ENCODE measurements around the gene NHLH2.

DNA sequence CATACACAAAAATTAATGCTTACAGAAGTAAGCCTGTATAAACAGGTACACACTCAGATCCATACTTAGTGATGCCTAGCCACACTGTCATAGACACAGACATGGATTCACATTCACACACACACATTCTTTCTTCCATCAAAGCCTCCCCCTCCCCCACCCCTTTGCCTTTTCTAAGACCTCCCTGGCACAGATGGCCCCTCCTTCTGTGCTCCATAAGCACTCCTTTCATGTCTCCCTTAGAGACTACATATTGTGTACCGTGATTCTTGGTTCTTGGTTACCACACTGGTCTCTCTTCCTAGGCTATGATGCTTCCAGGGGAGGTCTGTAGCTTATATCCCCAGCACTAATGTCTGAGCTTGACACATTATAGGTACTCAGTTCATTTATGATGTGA lies 2.0 kb upstream of the NHLH2 start:
- TF ChIP-seq, protein P1, sequence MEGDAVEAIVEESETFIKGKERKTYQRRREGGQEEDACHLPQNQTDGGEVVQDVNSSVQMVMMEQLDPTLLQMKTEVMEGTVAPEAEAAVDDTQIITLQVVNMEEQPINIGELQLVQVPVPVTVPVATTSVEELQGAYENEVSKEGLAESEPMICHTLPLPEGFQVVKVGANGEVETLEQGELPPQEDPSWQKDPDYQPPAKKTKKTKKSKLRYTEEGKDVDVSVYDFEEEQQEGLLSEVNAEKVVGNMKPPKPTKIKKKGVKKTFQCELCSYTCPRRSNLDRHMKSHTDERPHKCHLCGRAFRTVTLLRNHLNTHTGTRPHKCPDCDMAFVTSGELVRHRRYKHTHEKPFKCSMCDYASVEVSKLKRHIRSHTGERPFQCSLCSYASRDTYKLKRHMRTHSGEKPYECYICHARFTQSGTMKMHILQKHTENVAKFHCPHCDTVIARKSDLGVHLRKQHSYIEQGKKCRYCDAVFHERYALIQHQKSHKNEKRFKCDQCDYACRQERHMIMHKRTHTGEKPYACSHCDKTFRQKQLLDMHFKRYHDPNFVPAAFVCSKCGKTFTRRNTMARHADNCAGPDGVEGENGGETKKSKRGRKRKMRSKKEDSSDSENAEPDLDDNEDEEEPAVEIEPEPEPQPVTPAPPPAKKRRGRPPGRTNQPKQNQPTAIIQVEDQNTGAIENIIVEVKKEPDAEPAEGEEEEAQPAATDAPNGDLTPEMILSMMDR (IDR thresholded peaks at IDR 0.05): no peak
- no peak for TF ChIP-seq POLR2AphosphoS5 (IDR thresholded peaks at IDR 0.05)
- no peak for TF ChIP-seq POLR2A (IDR thresholded peaks at IDR 0.05)

Measured in gastroesophageal sphincter (tissue), 3 donors.